Naive thymus-derived CD4-positive, alpha-beta T cell (primary cell): ENCODE measurements around the gene PNPO. TPM values are rescaled to one million over a fixed set of nuclear protein-coding genes. Genes with fewer than 3 reads are reported as not detected.

Experiments
- ATAC-seq: fragments of 150-1000 bp; cut with Tn5 transposase; 2 replicates; pipeline ENCODE4 v1.10.0; 2021; ENCODE audit warnings: mild to moderate bottlenecking, moderate library complexity
- CTCF ChIA-PET: fragments of 350-600 bp; sonication (Branson Sonifier 250); formaldehyde crosslinking; loops from one replicate; lab custom pipeline; 2021; ENCODE audit warnings: antibody characterized with exemption; lab: Charles Lee
- POLR2A ChIA-PET: fragments of 350-600 bp; sonication (Branson Sonifier 250); formaldehyde crosslinking; loops from one replicate; lab custom pipeline; 2021; ENCODE audit warnings: antibody characterized with exemption, inconsistent platforms; lab: Charles Lee
- DNase-seq, 9 donors: peaks; one replicate each; pipeline versions ENCODE4 v3.0.0 to v3.0.0-alpha.2; 2020 to 2022; ENCODE audit warnings: mixed read lengths in 1 of 9
- H3K27ac ChIP-seq: one replicate; pipeline ENCODE4 v1.7.0; 2013; ENCODE audit warnings: mild to moderate bottlenecking, low read depth, low read length, moderate library complexity
- H3K27me3 ChIP-seq, 2 donors: one replicate each; pipeline ENCODE4 v1.7.0; 2013; ENCODE audit warnings: low read length in 2 of 2, mild to moderate bottlenecking in 2 of 2, moderate library complexity in 2 of 2; ENCODE audit not compliant: control insufficient read depth in 2 of 2, insufficient read depth in 2 of 2
- H3K36me3 ChIP-seq, 3 experiments: 1 replicate in 2 of 3; 2 replicates in 1 of 3; pipeline ENCODE4 v1.7.0; 2013; ENCODE audit warnings: low read length in 3 of 3, mild to moderate bottlenecking in 3 of 3, moderate library complexity in 1 of 3; ENCODE audit not compliant: insufficient read depth in 3 of 3, control insufficient read depth in 2 of 3
- H3K4me1 ChIP-seq, 2 donors: one replicate each; pipeline ENCODE4 v1.7.0; 2013; ENCODE audit warnings: low read length in 2 of 2, mild to moderate bottlenecking in 2 of 2, moderate library complexity in 1 of 2; ENCODE audit not compliant: control insufficient read depth in 2 of 2, insufficient read depth in 2 of 2
- H3K4me3 ChIP-seq: 2 replicates; pipeline ENCODE4 v1.7.0; 2013; ENCODE audit warnings: mild to moderate bottlenecking, low read length
- H3K9me3 ChIP-seq, 3 experiments: 1 replicate in 2 of 3; 2 replicates in 1 of 3; pipeline ENCODE4 v1.7.0; 2013; ENCODE audit warnings: low read length in 3 of 3; ENCODE audit not compliant: control insufficient read depth in 2 of 3
- H3K27ac Mint-ChIP-seq, 9 donors: one replicate each; pipeline ENCODE4 v1.8.0; 2020 to 2022; ENCODE audit warnings: mixed read lengths in 9 of 9, mild to moderate bottlenecking in 8 of 9, moderate library complexity in 5 of 9, inconsistent platforms in 2 of 9
- H3K27me3 Mint-ChIP-seq, 5 donors: one replicate each; pipeline ENCODE4 v1.8.0; 2021 to 2022; ENCODE audit warnings: mixed read lengths in 5 of 5, mild to moderate bottlenecking in 1 of 5
- H3K36me3 Mint-ChIP-seq, 5 donors: one replicate each; pipeline ENCODE4 v1.8.0; 2020 to 2022; ENCODE audit warnings: mixed read lengths in 5 of 5, mild to moderate bottlenecking in 3 of 5, inconsistent platforms in 1 of 5
- H3K4me1 Mint-ChIP-seq, 7 donors: one replicate each; pipeline ENCODE4 v1.8.0; 2020 to 2022; ENCODE audit warnings: mixed read lengths in 7 of 7, mild to moderate bottlenecking in 3 of 7, inconsistent platforms in 1 of 7
- H3K4me3 Mint-ChIP-seq, 10 donors: one replicate each; pipeline ENCODE4 v1.8.0; 2020 to 2022; ENCODE audit warnings: mild to moderate bottlenecking in 10 of 10, mixed read lengths in 10 of 10, moderate library complexity in 6 of 10, inconsistent platforms in 2 of 10
- H3K9me3 Mint-ChIP-seq, 11 donors: one replicate each; pipeline ENCODE4 v1.8.0; 2020 to 2022; ENCODE audit warnings: mixed read lengths in 11 of 11, mild to moderate bottlenecking in 4 of 11, inconsistent platforms in 1 of 11, moderate library complexity in 1 of 11
- intact Hi-C, 2 donors: fragments of 100-400 bp; cut with micrococcal nuclease; formaldehyde crosslinking; loops; one replicate each; pipeline ENCODE4 v1.15.1; 2023
- polyA plus RNA-seq, 2 donors: library from polyadenylated mRNA; unstranded; fragments of 300-500 nt; fragmentation: Illumina TruSeq; gene quantifications; one replicate each; pipeline ENCODE4 v1.2.3, GENCODE V29; 2021
- total RNA-seq, 6 experiments: library from RNA in 5 of 6; stranded (reverse) in 5 of 6; gene quantifications; 1 replicate in 5 of 6; 2 replicates in 1 of 6; pipeline ENCODE4 v1.2.3 and lab custom pipeline; 2021 to 2026

PNPO gene
- total and polyA plus RNA-seq, 7 experiments from 2014 or later: 12.0 to 35.7 (median 16.2) TPM

DNA sequence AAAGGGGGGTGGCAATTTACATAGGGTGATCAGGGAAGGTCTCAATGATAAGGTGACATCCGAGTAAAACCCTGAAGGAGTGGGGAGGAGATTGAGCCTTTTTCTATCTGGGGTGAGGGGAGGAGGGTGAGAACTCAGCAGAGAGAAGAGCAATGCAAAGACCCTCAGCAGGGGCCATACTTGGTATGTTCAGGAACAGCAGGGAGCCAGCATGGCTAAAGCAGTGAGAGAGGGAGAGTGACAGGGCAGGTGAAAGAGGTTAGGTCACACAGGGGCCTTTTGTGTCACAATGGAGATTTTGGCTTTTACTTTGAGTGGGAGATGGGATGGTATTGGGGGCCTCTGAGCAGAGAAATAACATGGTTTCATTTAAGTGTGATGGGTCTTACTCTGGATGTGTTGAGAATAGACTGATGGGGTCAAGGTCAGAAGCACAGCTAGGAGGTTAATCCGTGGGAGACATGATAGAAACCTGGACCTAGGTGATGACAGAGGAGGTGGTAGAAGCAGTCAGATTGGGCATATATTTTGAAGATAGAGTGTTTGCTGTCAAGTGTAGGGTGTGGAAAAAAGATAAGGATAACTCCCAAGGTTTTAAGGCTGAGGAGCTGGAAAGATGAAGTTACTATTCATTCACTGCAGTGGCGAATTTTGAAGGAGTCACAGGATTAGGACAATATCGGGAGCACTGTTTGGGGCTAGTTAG, 39.2 kb upstream of the PNPO start:
- Mint-ChIP-seq H3K4me3 (peak overlapping the region in 1 of 10 donors; percentile 7), H3K4me1 (peaks cover 23 to 84% (median 72%) of the 10 kb centered on the region in 7 donors), H3K27me3 (no peaks in the 10 kb centered on the region), H3K36me3 (peaks cover 0 to 27% (median 16%) of the 10 kb centered on the region in 5 donors), H3K27ac (peak overlapping the region in 2 of 9 donors; percentile 50 to 72), H3K9me3 (no peaks in the 10 kb centered on the region)
- intact Hi-C loops: no loop called here
- Histone ChIP-seq H3K9me3 (no peaks in the 10 kb centered on the region), H3K4me3 (no peak overlapping the region), H3K4me1 (peaks cover 5 to 13% of the 10 kb centered on the region in 2 donors), H3K36me3 (peaks cover 4 to 11% (median 4%) of the 10 kb centered on the region in 3 experiments), H3K27ac (no peak overlapping the region), H3K27me3 (no peaks in the 10 kb centered on the region)
- POLR2A ChIA-PET: interaction anchor here (0.6 kb wide), 1 partner anchor 608 kb away, joined by 3 read pairs; no protein-coding TSS in a partner anchor
- ATAC-seq: no peak
- CTCF ChIA-PET: interaction anchor here (1.4 kb wide), 1 partner anchor 45 kb away, joined by 4 read pairs; no protein-coding TSS in a partner anchor
- no peak for DNase-seq

DNA sequence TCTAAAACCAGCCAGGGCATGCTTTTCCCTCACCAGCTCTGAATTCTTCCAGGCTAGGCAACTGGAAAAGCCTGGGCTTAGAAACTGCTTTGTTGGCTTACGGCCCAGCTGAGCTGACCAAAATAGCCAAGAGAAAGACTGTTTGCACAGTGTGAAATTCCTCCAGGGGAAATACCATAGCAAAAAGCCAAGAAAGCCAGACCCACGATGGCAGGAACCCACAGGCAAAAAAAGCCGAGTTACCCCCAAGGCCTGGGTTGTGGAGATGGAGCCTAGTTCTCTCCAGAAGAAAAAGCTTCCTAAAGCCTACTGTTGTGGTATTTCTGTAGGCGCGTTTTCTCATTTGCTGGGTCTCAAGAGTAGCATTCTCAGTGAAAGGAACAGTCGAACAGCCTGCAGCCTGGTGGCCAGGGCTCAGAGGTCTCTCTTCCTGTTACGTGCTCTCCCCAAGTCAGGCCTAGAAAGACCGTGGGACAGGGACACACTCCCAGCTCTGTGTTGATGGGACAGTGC, 36.1 kb upstream of the PNPO start:
- Histone ChIP-seq H3K36me3 (peaks cover 0 to 5% (median 4%) of the 10 kb centered on the region in 3 experiments), H3K9me3 (no peaks in the 10 kb centered on the region), H3K4me3 (no peak overlapping the region), H3K4me1 (peaks cover 0 to 3% of the 10 kb centered on the region in 2 donors), H3K27me3 (no peaks in the 10 kb centered on the region), H3K27ac (no peak overlapping the region)
- no peaks in the 10 kb centered on the region for H3K27me3 Mint-ChIP-seq
- peaks cover 18 to 70% (median 62%) of the 10 kb centered on the region in 7 donors for H3K4me1 Mint-ChIP-seq
- CTCF ChIA-PET: interaction anchor here (1.3 kb wide), 1 partner anchor 65 kb away, joined by 3 read pairs; no protein-coding TSS in a partner anchor
- H3K9me3 Mint-ChIP-seq: no peaks in the 10 kb centered on the region
- DNase-seq (no peak), ATAC-seq (no peak)
- peaks cover 4 to 33% (median 22%) of the 10 kb centered on the region in 5 donors for H3K36me3 Mint-ChIP-seq
- POLR2A ChIA-PET: interaction anchor here (0.5 to 1.7 kb wide), 2 partner anchors 10 to 32 kb away, joined by 3 to 6 read pairs; no protein-coding TSS in a partner anchor
- H3K27ac Mint-ChIP-seq: no peak overlapping the region
- intact Hi-C loops: no loop called here
- no peak overlapping the region for H3K4me3 Mint-ChIP-seq

DNA sequence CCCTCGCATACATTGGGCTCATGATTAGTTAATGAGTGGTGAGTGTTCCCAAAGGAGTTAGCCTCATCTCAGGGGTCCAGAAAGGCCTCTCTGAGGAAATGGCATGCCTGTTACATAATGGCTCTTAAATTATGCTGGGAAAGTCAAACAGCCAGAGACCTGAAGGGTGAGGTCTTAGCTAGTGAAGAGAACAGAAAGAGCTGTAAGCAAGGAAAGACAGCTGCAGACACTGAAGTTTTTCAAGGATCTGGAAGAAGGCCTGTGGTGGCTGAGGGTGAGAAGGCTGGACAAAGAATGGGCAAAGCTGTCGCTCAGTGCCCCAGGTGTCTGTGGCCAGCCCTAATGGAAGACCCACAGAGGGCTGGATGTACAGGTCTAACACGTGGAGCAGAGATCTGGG, 34.9 kb upstream of the PNPO start:
- no peaks in the 10 kb centered on the region for H3K9me3 ChIP-seq
- peaks cover 0 to 3% of the 10 kb centered on the region in 2 donors for H3K4me1 ChIP-seq
- POLR2A ChIA-PET: interaction anchor here (1.3 kb wide), 1 partner anchor 11 kb away, joined by 4 read pairs; no protein-coding TSS in a partner anchor
- H3K27ac ChIP-seq: no peak overlapping the region
- Mint-ChIP-seq H3K4me3 (no peak overlapping the region), H3K36me3 (peaks cover 4 to 33% (median 22%) of the 10 kb centered on the region in 5 donors), H3K4me1 (peaks cover 23 to 63% (median 57%) of the 10 kb centered on the region in 7 donors), H3K27ac (peak overlapping the region in 2 of 9 donors; percentile 7 to 41), H3K27me3 (no peaks in the 10 kb centered on the region), H3K9me3 (no peaks in the 10 kb centered on the region)
- CTCF ChIA-PET: no interaction called here
- intact Hi-C loops: no loop called here
- peaks cover 0 to 4% (median 3%) of the 10 kb centered on the region in 3 experiments for H3K36me3 ChIP-seq
- H3K27me3 ChIP-seq: no peaks in the 10 kb centered on the region
- no peak for ATAC-seq
- DNase-seq: no peak
- no peak overlapping the region for H3K4me3 ChIP-seq

DNA sequence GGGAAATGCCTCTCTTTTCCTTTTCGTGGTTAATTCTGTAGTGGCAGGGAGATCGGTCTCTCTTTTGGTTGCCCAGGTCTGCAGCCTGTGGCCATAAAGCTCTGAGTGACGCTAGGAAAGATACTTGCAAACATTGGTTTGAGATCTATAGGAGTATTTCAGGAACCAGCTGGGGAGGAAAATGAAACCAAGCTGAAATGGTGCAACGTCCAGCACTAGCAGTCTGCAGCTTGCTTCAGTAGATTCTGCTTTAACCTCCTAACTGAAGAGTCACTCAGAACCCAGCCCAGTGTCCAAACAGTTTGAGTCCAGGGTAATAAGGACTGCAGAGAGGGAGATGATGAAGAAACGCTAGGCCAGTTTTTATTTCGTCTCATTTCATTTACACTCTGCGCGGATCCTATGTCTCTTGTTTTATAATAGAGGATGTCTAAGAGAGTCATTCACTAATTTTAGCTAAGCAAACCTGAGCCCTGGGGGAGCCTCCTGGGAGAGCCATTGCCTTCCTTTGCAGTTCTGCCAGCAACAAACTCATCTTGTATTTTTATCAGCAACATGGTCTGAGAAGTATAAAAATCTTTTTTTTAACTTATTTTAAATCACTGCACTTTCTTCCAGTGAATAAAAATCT, 33.3 kb upstream of the PNPO start:
- DNase-seq (no peak), ATAC-seq (peak; percentile 26)
- ChIA-PET CTCF (no interaction called here), POLR2A (interaction anchor here (0.7 to 1.4 kb wide), 3 partner anchors 10 to 202 kb away, joined by 3 to 4 read pairs (median 4); no protein-coding TSS in a partner anchor)
- H3K36me3 ChIP-seq: peaks cover 0 to 4% (median 3%) of the 10 kb centered on the region in 3 experiments
- Mint-ChIP-seq H3K4me3 (peak overlapping the region in 3 of 10 donors; percentile 10 to 63 (median 11)), H3K27ac (peak overlapping the region in 3 of 9 donors; percentile 10 to 38 (median 12)), H3K4me1 (peaks cover 25 to 56% (median 49%) of the 10 kb centered on the region in 7 donors), H3K27me3 (no peaks in the 10 kb centered on the region), H3K36me3 (peaks cover 4 to 31% (median 17%) of the 10 kb centered on the region in 5 donors), H3K9me3 (no peaks in the 10 kb centered on the region)
- no peak overlapping the region for H3K27ac ChIP-seq
- H3K4me1 ChIP-seq: peaks cover 0 to 3% of the 10 kb centered on the region in 2 donors
- no peaks in the 10 kb centered on the region for H3K9me3 ChIP-seq
- no peaks in the 10 kb centered on the region for H3K27me3 ChIP-seq
- no peak overlapping the region for H3K4me3 ChIP-seq
- intact Hi-C loops: no loop called here

DNA sequence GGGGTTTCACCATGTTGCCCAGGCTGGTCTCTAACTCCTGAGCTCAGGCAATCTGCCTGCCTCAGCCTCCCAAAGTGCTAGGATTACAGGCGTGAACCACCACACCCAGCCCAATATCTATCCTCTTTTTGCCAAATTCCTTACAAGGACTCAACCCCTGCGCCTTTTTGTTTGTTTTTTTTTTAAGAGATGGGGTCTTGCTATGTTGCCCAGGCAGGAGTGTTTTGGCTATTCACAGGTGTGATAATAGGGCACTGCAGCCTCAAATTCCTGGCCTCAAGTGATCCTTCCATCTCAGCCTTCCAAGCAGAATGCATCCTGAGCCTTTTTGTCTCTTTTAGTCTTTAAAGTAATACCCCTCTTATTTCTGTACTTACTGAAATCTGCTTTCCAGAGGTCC, 28.3 kb upstream of the PNPO start:
- Mint-ChIP-seq H3K4me1 (peaks cover 10 to 44% (median 29%) of the 10 kb centered on the region in 7 donors), H3K27ac (peak overlapping the region in 2 of 9 donors; percentile 28 to 44), H3K27me3 (no peaks in the 10 kb centered on the region), H3K4me3 (no peak overlapping the region), H3K36me3 (peaks cover 7 to 19% (median 11%) of the 10 kb centered on the region in 5 donors), H3K9me3 (no peaks in the 10 kb centered on the region)
- Histone ChIP-seq H3K36me3 (peaks cover 0 to 26% (median 0%) of the 10 kb centered on the region in 3 experiments), H3K27ac (no peak overlapping the region), H3K9me3 (no peaks in the 10 kb centered on the region), H3K27me3 (no peaks in the 10 kb centered on the region), H3K4me1 (no peaks in the 10 kb centered on the region), H3K4me3 (no peak overlapping the region)
- ATAC-seq (no peak), DNase-seq (no peak)
- intact Hi-C loops: no loop called here
- ChIA-PET CTCF (no interaction called here), POLR2A (no interaction called here)

DNA sequence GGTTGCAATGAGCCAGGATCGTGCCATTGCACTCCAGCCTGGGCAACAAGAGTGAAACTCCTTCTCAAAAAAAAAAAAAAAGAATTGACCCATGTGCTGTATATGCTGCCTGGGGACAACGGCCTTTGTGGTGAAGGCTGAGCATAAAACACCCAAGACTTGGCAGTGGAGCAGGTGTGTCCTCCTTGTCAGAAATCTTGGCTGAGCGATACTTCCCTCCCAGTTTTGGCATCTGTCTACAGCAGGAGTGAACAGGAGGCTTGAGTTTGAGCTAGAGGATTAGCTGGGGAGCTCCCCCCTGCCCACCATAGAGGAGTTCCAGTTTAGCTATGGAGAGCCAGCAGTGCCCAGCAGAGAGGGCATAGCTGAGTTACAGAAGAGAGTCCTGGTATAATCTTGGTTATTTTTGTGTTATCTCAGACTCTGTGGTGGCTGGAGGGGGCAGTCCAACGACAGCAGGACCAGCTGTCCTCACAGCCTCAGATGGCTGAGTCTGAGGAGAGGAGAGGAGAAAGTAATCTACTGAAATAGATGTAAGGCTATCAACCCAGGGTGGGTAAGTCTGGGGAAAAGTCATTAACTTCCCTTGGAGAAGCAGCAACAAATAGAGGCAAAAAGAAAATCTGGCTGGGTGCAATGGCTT, 26.9 kb upstream of the PNPO start:
- Mint-ChIP-seq H3K27ac (peak overlapping the region in 7 of 9 donors; percentile 22 to 86 (median 44)), H3K4me1 (peaks cover 10 to 39% (median 27%) of the 10 kb centered on the region in 7 donors), H3K4me3 (no peak overlapping the region), H3K27me3 (no peaks in the 10 kb centered on the region), H3K9me3 (no peaks in the 10 kb centered on the region), H3K36me3 (peaks cover 3 to 11% (median 8%) of the 10 kb centered on the region in 5 donors)
- Histone ChIP-seq H3K9me3 (no peaks in the 10 kb centered on the region), H3K4me3 (no peak overlapping the region), H3K4me1 (no peaks in the 10 kb centered on the region), H3K27me3 (no peaks in the 10 kb centered on the region), H3K36me3 (peaks cover 0 to 31% (median 0%) of the 10 kb centered on the region in 3 experiments), H3K27ac (no peak overlapping the region)
- intact Hi-C loops: no loop called here
- CTCF ChIA-PET: no interaction called here
- POLR2A ChIA-PET: interaction anchor here (1.3 kb wide), 1 partner anchor 19 kb away, joined by 5 read pairs; the partner anchor contains the start of gene SP2
- ATAC-seq (no peak), DNase-seq (no peak)
